Measurements from ENCODE around the gene DGKI. TPM values are rescaled to one million over a fixed set of nuclear protein-coding genes. Genes with fewer than 3 reads are reported as not detected.
A peak's percentile ranks its signal among the peaks of the same experiment; 100 is the strongest.

DGKI gene
- total and polyA plus RNA-seq, 9 of the 15 experiments (the other 6 are each of a cell fraction or from before 2014, with no cell fraction given): 0.11 to 0.54 (median 0.15) TPM; not detected in 5

DNA sequence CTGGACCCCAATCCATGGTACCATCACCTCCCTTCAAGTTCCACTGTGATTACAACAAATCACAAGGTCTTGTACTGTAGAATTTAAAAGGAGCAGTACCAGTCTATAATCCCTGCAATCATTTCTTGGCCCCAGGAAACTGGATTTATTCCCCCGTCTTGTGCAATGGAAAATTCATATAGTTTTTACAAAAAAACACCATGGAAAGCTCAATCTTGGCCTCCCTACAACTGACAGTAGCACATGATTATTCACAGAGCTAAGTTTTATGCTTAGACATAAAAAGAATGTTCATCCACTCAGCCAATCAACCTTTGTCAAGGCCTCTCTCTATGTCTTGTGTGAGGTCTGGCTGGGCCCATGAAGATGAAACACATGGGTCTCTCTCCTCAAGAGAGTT, 10.2 kb downstream of the DGKI start:
- Histone ChIP-seq H3K4me2 (ENCODE audit: insufficient read depth, low read length) (no peak overlapping the region), H3K27ac (ENCODE audit: extremely low read depth, low read depth, low read length) (no peak overlapping the region), H3K4me3 (no peak overlapping the region), H3K9ac (ENCODE audit: insufficient read depth in 1 of 2, low read depth in 2 of 2, low read length in 2 of 2) (no peak overlapping the region), H3K9me1 (ENCODE audit: control insufficient read depth, insufficient read depth, low read length) (no peaks in the 10 kb centered on the region), H4K20me1 (replicated peaks; ENCODE audit: control insufficient read depth, insufficient read depth, low read length) (no peaks in the 10 kb centered on the region), H3K27me3 (ENCODE audit: control insufficient read depth in 2 of 2, insufficient read depth in 2 of 2, low read length in 2 of 2) (peaks cover 5 to 11% of the 10 kb centered on the region in 2 experiments; a peak in 4 of 5 replicates), H3K4me1 (replicated peaks in 1 of 2; ENCODE audit: control insufficient read depth in 2 of 2, insufficient read depth in 2 of 2, low read length in 2 of 2) (no peaks in the 10 kb centered on the region), H3K79me2 (ENCODE audit: control insufficient read depth, insufficient read depth, low read length) (no peaks in the 10 kb centered on the region), H3K9me3 (replicated peaks; ENCODE audit: control insufficient read depth, insufficient read depth, low read depth, low read length) (0 out of 2 replicates have a peak, but pooled peaks cover 2% of the 10 kb centered on the region), H3K36me3 (ENCODE audit: control insufficient read depth, insufficient read depth, low read length) (no peaks in the 10 kb centered on the region), H2AFZ (ENCODE audit: low read depth, low read length) (no peak overlapping the region)
- ChIA-PET POLR2A (interaction anchor here (1.5 kb wide), 1 partner anchor 13 kb away, joined by 4 read pairs; no protein-coding TSS in a partner anchor), CTCF (ENCODE audit: low intra/inter-chr PET ratio) (no interaction called here)
- FAIRE-seq (no peak), DNase-seq (ENCODE audit: extremely low read depth in 1 of 4, low spot score in 3 of 4) (no peak), ATAC-seq (no peak)
- TF ChIP-seq HDAC2 (IDR thresholded peaks at IDR 0.05): no peak
- 0 out of 2 replicates have a peak, but pooled peaks have one; percentile 5 for TF ChIP-seq PHF8 (IDR thresholded peaks at IDR 0.05; ENCODE audit: borderline replicate concordance, low read length)
- TF ChIP-seq PHB (CRISPR knock-in tag; IDR thresholded peaks at IDR 0.05): no peak
- no TSS peak for BruUV-seq (replicated peaks)
- in situ Hi-C loops (cut with MboI): no loop called here
- 0% methylated on average over 1 of the region's 1 CpG for WGBS (ENCODE audit: insufficient coverage, low coverage, missing lambda C conversion rate)
- intact Hi-C loops (cut with micrococcal nuclease): no loop called here

DNA sequence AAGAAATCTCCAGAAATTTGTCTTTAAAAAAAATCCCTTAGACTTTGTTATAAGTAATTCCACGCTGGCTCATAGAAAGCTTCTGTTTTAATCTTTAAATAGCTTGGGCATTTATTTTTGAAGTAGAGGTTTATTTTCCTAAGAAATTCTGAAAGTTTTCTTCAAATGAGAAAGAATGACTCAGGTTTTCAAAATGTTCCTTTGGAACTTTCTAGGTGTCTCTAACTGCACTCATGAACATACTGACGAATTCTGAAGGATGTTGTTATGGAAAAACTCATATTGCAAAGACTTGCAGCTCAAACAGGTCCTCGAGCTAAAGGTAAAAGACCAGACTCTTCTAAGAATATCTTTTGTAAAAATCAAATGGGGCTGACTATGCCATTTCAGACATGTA, 10.7 kb downstream of the DGKI start:
- Histone ChIP-seq H4K20me1 (replicated peaks; ENCODE audit: control insufficient read depth, insufficient read depth, low read length) (no peaks in the 10 kb centered on the region), H3K27me3 (ENCODE audit: control insufficient read depth in 2 of 2, insufficient read depth in 2 of 2, low read length in 2 of 2) (peaks cover 5 to 8% of the 10 kb centered on the region in 2 experiments; a peak in 3 of 5 replicates), H3K36me3 (ENCODE audit: control insufficient read depth, insufficient read depth, low read length) (no peaks in the 10 kb centered on the region), H3K4me2 (ENCODE audit: insufficient read depth, low read length) (no peak overlapping the region), H3K9ac (ENCODE audit: insufficient read depth in 1 of 2, low read depth in 2 of 2, low read length in 2 of 2) (no peak overlapping the region), H3K9me1 (ENCODE audit: control insufficient read depth, insufficient read depth, low read length) (no peaks in the 10 kb centered on the region), H3K27ac (ENCODE audit: extremely low read depth, low read depth, low read length) (no peak overlapping the region), H3K4me3 (no peak overlapping the region), H3K9me3 (replicated peaks; ENCODE audit: control insufficient read depth, insufficient read depth, low read depth, low read length) (0 out of 2 replicates have a peak, but pooled peaks cover 2% of the 10 kb centered on the region), H3K4me1 (replicated peaks in 1 of 2; ENCODE audit: control insufficient read depth in 2 of 2, insufficient read depth in 2 of 2, low read length in 2 of 2) (no peaks in the 10 kb centered on the region), H3K79me2 (ENCODE audit: control insufficient read depth, insufficient read depth, low read length) (no peaks in the 10 kb centered on the region), H2AFZ (ENCODE audit: low read depth, low read length) (no peak overlapping the region)
- no peak for TF ChIP-seq ILF3 (IDR thresholded peaks at IDR 0.05; ENCODE audit: borderline replicate concordance)
- no peak for TF ChIP-seq FIP1L1 (IDR thresholded peaks at IDR 0.05; ENCODE audit: low read depth, low read length, poor library complexity, severe bottlenecking)
- no peak for TF ChIP-seq HIVEP1 (CRISPR knock-in tag; IDR thresholded peaks at IDR 0.05)
- DNase-seq (ENCODE audit: extremely low read depth in 1 of 4, low spot score in 3 of 4) (no peak), ATAC-seq (no peak), FAIRE-seq (no peak)
- in situ Hi-C loops (cut with MboI) (no loop called here), intact Hi-C loops (cut with micrococcal nuclease) (no loop called here)
- CTCF ChIA-PET (ENCODE audit: low intra/inter-chr PET ratio): no interaction called here
- POLR2A ChIA-PET: interaction anchor here (1.5 kb wide), 1 partner anchor 12 kb away, joined by 4 read pairs; no protein-coding TSS in a partner anchor
- BruUV-seq (replicated peaks): no TSS peak
- 2% methylated on average over 3 of the region's 3 CpGs for WGBS (ENCODE audit: insufficient coverage, low coverage, missing lambda C conversion rate)
